Erythroblast (primary cell): ENCODE results near the gene SCD5.

ENCODE experiments used
- GATA1 ChIP-seq: IDR thresholded peaks from 2 replicates; pipeline ENCODE4 v1.6.1; 2011; ENCODE audit warnings: low read depth, mild to moderate bottlenecking, control low read depth, low read length, moderate library complexity
- POLR2A ChIP-seq: IDR thresholded peaks from 2 replicates; pipeline ENCODE4 v1.6.1; 2011; ENCODE audit warnings: mild to moderate bottlenecking, low read length

DNA sequence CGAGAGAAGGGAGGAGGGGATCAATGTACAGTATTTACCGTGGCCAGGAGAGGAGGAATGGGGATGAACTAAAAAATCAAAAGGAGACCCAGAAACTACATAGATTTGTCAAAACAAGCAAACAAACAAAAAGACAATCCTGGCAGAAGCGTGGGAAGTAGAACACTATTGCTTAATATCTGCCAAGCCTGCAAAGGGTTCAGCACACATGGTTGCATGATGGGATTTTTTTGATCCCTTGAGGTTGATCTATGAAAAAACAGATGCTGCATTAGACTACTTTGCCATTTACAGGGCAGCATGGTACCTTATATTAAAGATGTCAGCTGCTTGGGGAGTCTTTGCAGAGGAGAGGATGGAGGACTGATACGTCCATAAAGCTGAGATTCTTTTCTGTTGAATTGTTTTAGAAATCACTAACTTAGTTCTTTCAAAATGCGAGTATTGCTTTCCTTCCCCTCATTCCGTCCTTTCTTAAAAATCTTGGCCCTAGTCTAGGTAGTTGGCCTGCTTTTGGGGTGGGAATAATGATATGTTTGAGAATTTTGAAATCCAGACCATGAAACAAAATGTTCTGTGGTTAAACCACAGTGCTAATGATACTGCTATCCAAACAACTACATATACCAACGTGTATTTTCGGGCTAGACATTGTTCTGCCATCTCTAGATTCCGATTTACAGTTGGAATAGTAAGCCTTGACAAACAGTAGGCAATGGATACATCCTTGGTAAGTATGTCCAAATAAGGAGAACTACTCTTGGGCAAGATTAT lies 197.2 kb downstream of the SCD5 start:
- TF ChIP-seq POLR2A (no peak), GATA1 (no peak)
